Measurements from ENCODE around the gene ZNF598.
A peak's percentile ranks its signal among the peaks of the same experiment; 100 is the strongest.

ZNF598 gene

GRCh38 chr16:2009791-2010510, at the start of gene ZNF598:
Gene ZNF598 (minus strand): TSS chr16:2009821.
- peak; percentile 75 to 76 for DNase-seq

- DNase-seq = no peak
These were observed 49.3 kb upstream of the ZNF598 start for GRCh38 chr16:2058872-2059271.

GRCh38 chr16:2058420-2058819, 48.8 kb upstream of the ZNF598 start:
- no peak for DNase-seq

- no peak for DNase-seq
These were observed 47.8 kb upstream of the ZNF598 start for GRCh38 chr16:2057438-2057837.

GRCh38 chr16:2056681-2057407, 47.2 kb upstream of the ZNF598 start:
- peak; percentile 23 to 37 for DNase-seq

GRCh38 chr16:2056077-2056476, 46.5 kb upstream of the ZNF598 start:
- no peak for DNase-seq

- no peak for DNase-seq
These were observed 45.1 kb upstream of the ZNF598 start for GRCh38 chr16:2054543-2055245.

GRCh38 chr16:2053897-2054296, 44.3 kb upstream of the ZNF598 start:
- DNase-seq = no peak

- no peak for DNase-seq
These were observed 43.6 kb upstream of the ZNF598 start for GRCh38 chr16:2053211-2053610.

GRCh38 chr16:2048116-2048543, 38.5 kb upstream of the ZNF598 start:
- DNase-seq = no peak

- peak; percentile 95 for DNase-seq
These were observed 37.9 kb upstream of the ZNF598 start, which contains the start of the genes NTHL1 and TSC2 for GRCh38 chr16:2047330-2048115. Gene NTHL1 (minus strand): TSS chr16:2047834. CDS start chr16:2047823, 11 bp downstream. Gene TSC2 (plus strand): TSS chr16:2047985. CDS start chr16:2048616, 631 bp downstream.

GRCh38 chr16:2046893-2047329, 37.3 kb upstream of the ZNF598 start:
- no peak for DNase-seq

- DNase-seq = no peak
These were observed 36.6 kb upstream of the ZNF598 start for GRCh38 chr16:2045965-2046892.

GRCh38 chr16:2044541-2044940, 34.9 kb upstream of the ZNF598 start:
- no peak for DNase-seq

GRCh38 chr16:2043667-2044451, 34.2 kb upstream of the ZNF598 start:
- peak in 1 of 2 donors; percentile 5 for DNase-seq

- DNase-seq = no peak
These were observed 33.5 kb upstream of the ZNF598 start for GRCh38 chr16:2042986-2043666.

- no peak for DNase-seq
These were observed 32.8 kb upstream of the ZNF598 start for GRCh38 chr16:2042171-2042985.

GRCh38 chr16:2040787-2041522, 31.3 kb upstream of the ZNF598 start:
- no peak for DNase-seq

Measured in hippocampal formation (tissue), 2 donors.